Transverse colon (tissue), 4 donors: Measurements from ENCODE around the gene DOC2B.

Experiments used
- POLR2AphosphoS5 ChIP-seq, 3 donors: sonication (generic); formaldehyde crosslinking; IDR thresholded peaks; one replicate each; pipeline ENCODE4 v1.6.1; 2016; ENCODE audit warnings: antibody characterized with exemption in 3 of 3
- TF ChIP-seq, protein P1 (sequence below), 5 experiments: fragments of 200-600 bp in 3 of 5; fragments of 450-650 bp in 2 of 5; sonication (generic) in 3 of 5; IDR thresholded peaks; 1 replicate in 2 of 5; 2 replicates in 3 of 5; pipeline ENCODE4 v1.5.1; 2016 to 2017; ENCODE audit warnings: antibody characterized with exemption in 5 of 5, inconsistent platforms in 3 of 5, mild to moderate bottlenecking in 2 of 5, moderate library complexity in 1 of 5

- no peak for TF ChIP-seq POLR2AphosphoS5 (IDR thresholded peaks at IDR 0.05)
- TF ChIP-seq, protein P1, sequence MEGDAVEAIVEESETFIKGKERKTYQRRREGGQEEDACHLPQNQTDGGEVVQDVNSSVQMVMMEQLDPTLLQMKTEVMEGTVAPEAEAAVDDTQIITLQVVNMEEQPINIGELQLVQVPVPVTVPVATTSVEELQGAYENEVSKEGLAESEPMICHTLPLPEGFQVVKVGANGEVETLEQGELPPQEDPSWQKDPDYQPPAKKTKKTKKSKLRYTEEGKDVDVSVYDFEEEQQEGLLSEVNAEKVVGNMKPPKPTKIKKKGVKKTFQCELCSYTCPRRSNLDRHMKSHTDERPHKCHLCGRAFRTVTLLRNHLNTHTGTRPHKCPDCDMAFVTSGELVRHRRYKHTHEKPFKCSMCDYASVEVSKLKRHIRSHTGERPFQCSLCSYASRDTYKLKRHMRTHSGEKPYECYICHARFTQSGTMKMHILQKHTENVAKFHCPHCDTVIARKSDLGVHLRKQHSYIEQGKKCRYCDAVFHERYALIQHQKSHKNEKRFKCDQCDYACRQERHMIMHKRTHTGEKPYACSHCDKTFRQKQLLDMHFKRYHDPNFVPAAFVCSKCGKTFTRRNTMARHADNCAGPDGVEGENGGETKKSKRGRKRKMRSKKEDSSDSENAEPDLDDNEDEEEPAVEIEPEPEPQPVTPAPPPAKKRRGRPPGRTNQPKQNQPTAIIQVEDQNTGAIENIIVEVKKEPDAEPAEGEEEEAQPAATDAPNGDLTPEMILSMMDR (IDR thresholded peaks at IDR 0.05), result no peak
Observed at GRCh38 chr17:172401-172800, 9.0 kb downstream of the DOC2B start.
